ENCODE measurements around the gene MEGF11.
"Not testable (repeated sequence)": the region's sequence is repeated elsewhere in the genome, so short reads cannot be mapped to it uniquely, and the experiment has no call there.

Gene MEGF11

GRCh38 chr15:65869954-65870871 lies 383.3 kb downstream of the MEGF11 start:
- FAIRE-seq = peak; percentile 46
- peak; percentile 39 for DNase-seq (ENCODE audit: low spot score)

DNA sequence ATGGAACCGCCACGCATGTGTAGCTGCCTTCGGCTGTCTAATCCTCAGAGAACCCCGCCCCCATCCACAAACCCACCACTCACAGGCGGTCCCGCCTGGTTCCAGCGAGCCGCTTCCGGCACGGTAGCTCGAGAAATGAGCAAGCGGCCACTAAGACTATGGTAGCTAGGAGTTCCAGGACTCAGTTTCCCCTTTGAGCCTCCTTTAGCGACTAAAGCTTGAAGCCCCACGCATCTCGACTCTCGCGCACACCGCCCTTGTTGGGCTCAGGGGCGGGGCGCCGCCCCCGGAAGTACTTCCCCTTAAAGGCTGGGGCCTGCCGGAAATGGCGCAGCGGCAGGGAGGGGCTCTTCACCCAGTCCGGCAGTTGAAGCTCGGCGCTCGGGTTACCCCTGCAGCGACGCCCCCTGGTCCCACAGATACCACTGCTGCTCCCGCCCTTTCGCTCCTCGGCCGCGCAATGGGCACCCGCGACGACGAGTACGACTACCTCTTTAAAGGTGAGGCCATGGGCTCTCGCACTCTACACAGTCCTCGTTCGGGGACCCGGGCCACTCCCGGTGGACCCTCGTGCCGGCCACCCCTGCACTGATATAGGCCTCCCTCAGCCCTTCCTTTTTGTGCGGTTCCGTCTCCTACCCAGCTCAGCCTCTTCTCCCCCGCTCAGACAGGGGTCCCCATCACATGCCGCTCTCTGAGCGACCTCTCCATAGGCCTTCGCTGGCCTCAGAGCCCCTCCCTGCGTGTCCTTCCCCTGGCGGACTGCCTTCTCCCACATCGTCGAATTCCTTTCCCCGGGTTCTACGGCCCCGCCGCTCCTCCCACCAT lies 384.2 kb downstream of the MEGF11 start, which contains the start of gene RAB11A:
Gene RAB11A, plus strand, starts transcription at position 366 of the 828 bp plus-strand sequence. Its CDS starts 95 bp downstream, at position 461.
- peak; percentile 99 for DNase-seq (ENCODE audit: low spot score)
- peak; percentile 76 for FAIRE-seq

DNA sequence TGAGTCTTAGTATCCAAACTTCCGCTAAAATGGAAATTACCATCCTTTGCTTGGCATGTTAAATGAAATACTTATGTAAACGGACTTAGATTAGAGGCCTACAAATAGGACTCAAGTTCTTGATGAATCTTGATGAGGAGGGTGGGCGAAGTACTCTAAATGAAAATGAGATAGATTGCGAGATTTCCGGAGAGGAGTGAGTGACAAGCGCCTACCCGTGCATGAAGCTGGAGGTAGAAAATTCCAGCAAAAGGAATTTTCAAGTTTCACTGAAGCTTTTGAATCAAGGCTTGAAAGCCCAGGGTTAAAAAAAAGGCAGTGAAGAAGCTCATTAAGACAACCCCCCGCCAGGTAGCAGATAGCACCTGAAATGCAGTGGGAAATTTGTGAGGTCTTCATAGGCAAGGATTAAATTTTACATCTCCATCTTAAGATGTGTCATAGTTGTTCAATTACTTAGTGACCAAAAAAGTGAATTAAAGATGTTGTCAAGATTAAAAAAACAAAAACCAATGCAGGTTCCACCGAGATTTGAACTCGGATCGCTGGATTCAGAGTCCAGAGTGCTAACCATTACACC lies 384.9 kb downstream of the MEGF11 start:
- DNase-seq (ENCODE audit: low spot score) (no peak), FAIRE-seq (no peak)

- FAIRE-seq; DNase-seq (ENCODE audit: low spot score): not testable (repeated sequence)
Measured at GRCh38 chr15:65867933-65868332, 385.6 kb downstream of the MEGF11 start.

GRCh38 chr15:65867244-65867643 lies 386.3 kb downstream of the MEGF11 start:
- DNase-seq (ENCODE audit: low spot score) (no peak), FAIRE-seq (no peak)

GRCh38 chr15:65863106-65863505 lies 390.4 kb downstream of the MEGF11 start:
- FAIRE-seq (no peak), DNase-seq (ENCODE audit: low spot score) (no peak)

GRCh38 chr15:65862682-65863081 lies 390.9 kb downstream of the MEGF11 start:
- DNase-seq (ENCODE audit: low spot score) (peak; percentile 65), FAIRE-seq (no peak)

- FAIRE-seq = no peak
- DNase-seq (ENCODE audit: low spot score) = no peak
Measured at GRCh38 chr15:65857718-65858402, 395.7 kb downstream of the MEGF11 start.

DNA sequence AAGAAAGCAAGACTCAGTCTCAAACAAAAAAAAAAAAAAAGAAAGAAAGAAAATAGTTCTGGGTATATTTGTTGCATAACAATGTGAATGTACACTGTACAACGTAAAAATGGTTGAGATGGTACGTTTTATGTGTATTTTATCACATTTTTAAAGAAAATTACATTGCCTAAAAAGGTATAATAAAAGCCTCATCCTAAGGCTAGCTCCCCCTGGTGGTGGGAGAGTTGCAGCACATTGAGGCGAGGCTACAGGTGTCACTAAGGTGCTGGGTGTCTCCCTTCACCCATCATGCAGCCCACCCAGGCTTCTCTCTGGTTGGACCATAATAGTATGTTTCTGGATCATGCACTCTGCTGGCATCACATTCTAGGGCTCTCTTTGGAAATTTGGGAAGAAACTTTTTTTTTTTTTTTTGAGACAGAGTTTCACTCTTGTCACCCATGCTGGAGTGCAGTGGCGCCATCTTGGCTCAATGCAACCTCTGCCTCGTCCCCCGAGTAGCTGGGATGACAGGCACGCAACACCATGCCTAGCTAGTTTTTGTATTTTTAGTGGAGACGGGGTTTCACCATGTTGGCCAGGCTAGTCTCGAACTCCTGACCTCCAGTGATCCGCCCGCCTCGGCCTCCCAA lies 396.6 kb downstream of the MEGF11 start:
- DNase-seq (ENCODE audit: low spot score) = peak; percentile 71
- FAIRE-seq = peak; percentile 46

DNA sequence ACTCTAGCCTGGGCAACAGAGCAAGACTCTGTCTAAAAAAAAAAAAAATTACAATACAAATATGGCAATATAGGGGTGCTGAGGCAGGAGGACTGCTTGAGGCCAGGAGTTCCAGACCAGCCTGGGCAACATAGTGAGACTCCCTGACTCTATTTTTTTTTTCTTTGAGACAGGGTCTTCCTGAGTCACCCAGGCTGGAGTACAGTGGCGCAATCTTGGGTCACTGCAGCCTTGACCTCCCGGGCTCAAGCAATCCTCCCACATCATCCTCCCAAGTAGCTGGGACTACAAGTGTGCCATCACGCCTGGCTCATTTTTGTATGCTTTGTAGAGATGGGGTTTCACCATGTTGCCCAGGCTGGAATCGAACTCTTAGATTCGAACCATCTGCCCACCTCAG lies 401.6 kb downstream of the MEGF11 start:
- DNase-seq (ENCODE audit: low spot score) (no peak), FAIRE-seq (no peak)

DNA sequence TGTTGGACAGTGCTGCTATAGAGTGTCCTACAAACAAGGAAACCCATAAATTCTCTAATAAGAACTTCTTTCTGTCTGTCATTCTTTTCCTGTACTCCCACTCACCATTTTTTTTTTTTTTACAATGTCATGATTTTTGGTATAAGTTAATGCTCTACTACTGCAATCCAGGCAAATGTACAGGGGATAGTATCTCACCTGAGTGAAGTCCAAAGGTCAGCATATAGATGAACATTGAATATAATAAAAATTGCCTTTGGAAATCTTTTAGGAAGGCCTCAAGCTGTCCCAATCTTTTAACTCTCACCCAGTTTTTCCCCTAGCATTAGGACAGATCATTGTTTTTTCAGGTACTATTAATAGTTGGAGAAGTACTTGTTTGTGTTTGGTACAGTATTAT lies 405.6 kb downstream of the MEGF11 start:
- no peak for FAIRE-seq
- DNase-seq (ENCODE audit: low spot score) = no peak

DNA sequence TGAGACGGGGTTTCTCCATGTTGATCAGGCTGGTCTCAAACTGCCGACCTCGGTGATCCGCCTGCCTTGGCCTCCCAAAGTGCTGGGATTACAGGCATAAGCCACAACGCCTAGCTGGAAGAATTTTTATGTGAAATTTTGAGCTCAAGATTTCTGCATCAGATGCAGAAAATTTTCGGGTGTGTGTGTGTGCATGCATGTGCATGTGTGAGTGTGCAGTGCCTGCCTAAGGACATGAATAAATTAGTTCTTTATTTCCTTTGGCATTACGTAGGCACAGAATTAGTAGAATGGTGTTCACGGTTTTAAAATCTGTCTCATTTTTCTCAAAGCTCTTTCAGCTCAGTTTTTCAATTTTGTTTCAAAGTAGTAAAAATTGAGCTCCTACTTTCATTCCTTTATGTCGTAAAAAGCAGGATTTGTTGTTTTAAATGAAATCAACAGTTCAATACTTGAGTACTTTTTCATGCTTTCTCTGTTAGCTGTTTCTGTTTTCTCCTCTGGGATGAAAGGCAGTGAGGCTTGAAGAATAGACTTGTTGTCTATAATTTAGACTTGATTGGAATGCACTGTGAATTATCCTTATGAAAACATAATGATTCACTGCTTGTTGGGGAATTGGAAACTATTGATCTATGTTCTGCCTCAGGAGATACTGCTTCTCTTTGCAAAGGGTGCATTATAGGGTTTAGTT lies 407.6 kb downstream of the MEGF11 start:
- DNase-seq (ENCODE audit: low spot score) (no peak), FAIRE-seq (no peak)

Measured in urothelium cell line (cell line).